Neural cell (in vitro differentiated cells): Measurements from ENCODE around the gene FOLR3. TPM values are rescaled to one million over a fixed set of nuclear protein-coding genes. Genes with fewer than 3 reads are reported as not detected.
"Not testable (repeated sequence)": the region's sequence is repeated elsewhere in the genome, so short reads cannot be mapped to it uniquely, and the experiment has no call there.

ENCODE experiments used
- H2AFZ ChIP-seq: fragments of 200-600, 300-800 bp; sonication (generic), shearing (Covaris generic); 2 replicates; pipeline ENCODE4 v1.6.0; 2014; ENCODE audit warnings: low read depth, mild to moderate bottlenecking, antibody characterized with exemption, low read length, moderate library complexity
- H3F3A ChIP-seq: fragments of 200-600 bp; shearing (Covaris generic); 2 replicates; pipeline ENCODE4 v1.6.1; 2016; ENCODE audit warnings: mild to moderate bottlenecking, moderate library complexity, mixed read lengths, antibody characterized with exemption, low read length; ENCODE audit not compliant: insufficient read depth, poor library complexity, severe bottlenecking
- H3K27ac ChIP-seq: fragments of 200-600, 300-800 bp; sonication (generic), shearing (Covaris generic); 2 replicates; pipeline ENCODE4 v1.5.1; 2014; ENCODE audit warnings: mild to moderate bottlenecking, low read length, moderate library complexity
- H3K27me3 ChIP-seq: fragments of 300-800, 200-600 bp; sonication (generic), shearing (Covaris generic); 2 replicates; pipeline ENCODE4 v1.6.0; 2014; ENCODE audit warnings: mild to moderate bottlenecking, low read depth, low read length, moderate library complexity; ENCODE audit not compliant: insufficient read depth
- H3K36me3 ChIP-seq: fragments of 300-800, 200-600 bp; sonication (generic), shearing (Covaris generic); 2 replicates; pipeline ENCODE4 v1.5.1; 2014; ENCODE audit warnings: mild to moderate bottlenecking, antibody characterized with exemption, low read length, moderate library complexity; ENCODE audit not compliant: insufficient read depth
- H3K4me2 ChIP-seq: fragments of 300-800, 200-600 bp; sonication (generic), shearing (Covaris generic); 2 replicates; pipeline ENCODE4 v1.6.0; 2014; ENCODE audit warnings: mild to moderate bottlenecking, low read length
- H3K4me3 ChIP-seq: fragments of 300-800, 200-600 bp; sonication (generic), shearing (Covaris generic); 2 replicates; pipeline ENCODE4 v1.5.1; 2014; ENCODE audit warnings: mild to moderate bottlenecking, low read length, moderate library complexity
- H3K79me2 ChIP-seq: fragments of 200-600 bp; shearing (Covaris generic); replicated peaks from 2 replicates; pipeline ENCODE4 v1.6.0; 2014; ENCODE audit warnings: mild to moderate bottlenecking, low read length, moderate library complexity; ENCODE audit not compliant: insufficient read depth
- H3K9ac ChIP-seq: fragments of 300-800, 200-600 bp; sonication (generic), shearing (Covaris generic); 2 replicates; pipeline ENCODE4 v1.6.1; 2016; ENCODE audit warnings: mild to moderate bottlenecking, low read length, mixed read lengths
- H3K9me2 ChIP-seq: fragments of 200-600 bp; shearing (Covaris generic); 2 replicates; pipeline ENCODE4 v1.6.1; 2016; ENCODE audit warnings: mild to moderate bottlenecking, low read length, mixed read lengths; ENCODE audit not compliant: insufficient read depth
- H3K9me3 ChIP-seq: fragments of 200-600, 300-800 bp; sonication (generic), shearing (Covaris generic); 2 replicates; pipeline ENCODE4 v1.6.1; 2016; ENCODE audit warnings: mild to moderate bottlenecking, mixed run types, low read length, moderate library complexity, mixed read lengths
- H4K20me1 ChIP-seq: fragments of 200-600 bp; shearing (Covaris generic); 2 replicates; pipeline ENCODE4 v1.6.1; 2016; ENCODE audit warnings: mild to moderate bottlenecking, mixed run types; ENCODE audit not compliant: insufficient read depth
- EP300 ChIP-seq: fragments of 450-650 bp; conservative IDR thresholded peaks from 2 replicates; pipeline ENCODE4 v1.6.1; 2014; ENCODE audit warnings: antibody characterized with exemption, mild to moderate bottlenecking, moderate library complexity; ENCODE audit not compliant: poor library complexity, severe bottlenecking
- EZH2 ChIP-seq: fragments of 200-600, 300-800 bp; shearing (Covaris generic), sonication (generic); IDR thresholded peaks from 2 replicates; pipeline ENCODE4 v1.6.1; 2014; ENCODE audit warnings: antibody characterized with exemption, low read length, borderline replicate concordance, mild to moderate bottlenecking; ENCODE audit not compliant: insufficient read depth, poor library complexity, severe bottlenecking
- POLR2AphosphoS5 ChIP-seq: IDR thresholded peaks from 2 replicates; pipeline ENCODE4 v1.6.1; 2012
- RAD21 ChIP-seq: fragments of 450-650 bp; conservative IDR thresholded peaks from 2 replicates; pipeline ENCODE4 v1.6.1; 2014; ENCODE audit warnings: antibody characterized with exemption, mild to moderate bottlenecking, moderate library complexity
- SMC3 ChIP-seq: fragments of 450-650 bp; conservative IDR thresholded peaks from 2 replicates; pipeline ENCODE4 v1.6.1; 2014; ENCODE audit warnings: antibody characterized with exemption, mild to moderate bottlenecking, moderate library complexity; ENCODE audit not compliant: poor library complexity
- TAF1 ChIP-seq: IDR thresholded peaks from 2 replicates; pipeline ENCODE4 v1.6.1; 2012; ENCODE audit warnings: low read depth
- polyA plus RNA-seq: library from polyadenylated mRNA; depleted of rRNA; stranded (reverse); fragments of >200 nt; gene quantifications from 2 replicates; pipeline ENCODE4 v1.2.3, GENCODE V29; 2014

FOLR3 gene
- polyA plus RNA-seq, 1 donor from 2014 or later: not detected

GRCh38 chr11:72162891-72163492, 27.5 kb downstream of the FOLR3 start:
- Histone ChIP-seq H3K79me2 (no peaks in the 10 kb centered on the region), H3K27me3 (no peaks in the 10 kb centered on the region), H3K9me2 (no peaks in the 10 kb centered on the region), H2AFZ (no peak overlapping the region), H3K9me3 (no peaks in the 10 kb centered on the region), H3K4me3 (no peak overlapping the region), H3K36me3 (no peaks in the 10 kb centered on the region), H3K9ac (no peak overlapping the region), H3K27ac (no peak overlapping the region), H3F3A (no peaks in the 10 kb centered on the region), H4K20me1 (no peaks in the 10 kb centered on the region), H3K4me2 (no peak overlapping the region)
- no peak for TF ChIP-seq POLR2AphosphoS5
- TF ChIP-seq RAD21: no peak
- no peak for TF ChIP-seq TAF1
- no peak for TF ChIP-seq EP300
- no peak for TF ChIP-seq SMC3
- TF ChIP-seq EZH2: no peak

GRCh38 chr11:72164187-72164586, 28.7 kb downstream of the FOLR3 start:
- H3K9me3 ChIP-seq, H3F3A ChIP-seq, H3K4me3 ChIP-seq, H3K27me3 ChIP-seq, H3K36me3 ChIP-seq, H4K20me1 ChIP-seq, H2AFZ ChIP-seq, H3K9me2 ChIP-seq, H3K79me2 ChIP-seq, H3K4me2 ChIP-seq, H3K27ac ChIP-seq, H3K9ac ChIP-seq: not testable (repeated sequence)

GRCh38 chr11:72169046-72169555, 33.6 kb downstream of the FOLR3 start:
- H3K4me2 ChIP-seq, H3K9me3 ChIP-seq, H3K4me3 ChIP-seq, H2AFZ ChIP-seq, H3K27me3 ChIP-seq, H4K20me1 ChIP-seq, H3K9ac ChIP-seq, H3K79me2 ChIP-seq, H3F3A ChIP-seq, H3K36me3 ChIP-seq, H3K9me2 ChIP-seq, H3K27ac ChIP-seq: not testable (repeated sequence)

- not testable (repeated sequence) for H2AFZ ChIP-seq, H3K79me2 ChIP-seq, H3K9ac ChIP-seq, H3K9me3 ChIP-seq, H3K27me3 ChIP-seq, H3K4me2 ChIP-seq, H3K36me3 ChIP-seq, H3K9me2 ChIP-seq, H4K20me1 ChIP-seq, H3K4me3 ChIP-seq, H3K27ac ChIP-seq, H3F3A ChIP-seq
These were observed 34.2 kb downstream of the FOLR3 start for GRCh38 chr11:72169754-72170153.

- H2AFZ ChIP-seq, H3K9me2 ChIP-seq, H3K79me2 ChIP-seq, H3K36me3 ChIP-seq, H3K9ac ChIP-seq, H3K27me3 ChIP-seq, H4K20me1 ChIP-seq, H3F3A ChIP-seq, H3K27ac ChIP-seq, H3K4me2 ChIP-seq, H3K4me3 ChIP-seq, H3K9me3 ChIP-seq: not testable (repeated sequence)
These were observed 36.5 kb downstream of the FOLR3 start for GRCh38 chr11:72172043-72172442.
